Naive thymus-derived CD4-positive, alpha-beta T cell (primary cell): Measurements from ENCODE around the gene MPPED1. TPM values are rescaled to one million over a fixed set of nuclear protein-coding genes. Genes with fewer than 3 reads are reported as not detected.
A peak's percentile ranks its signal among the peaks of the same experiment; 100 is the strongest.

ENCODE experiments used
- ATAC-seq: fragments of 150-1000 bp; cut with Tn5 transposase; 2 replicates; pipeline ENCODE4 v1.10.0; 2021; ENCODE audit warnings: mild to moderate bottlenecking, moderate library complexity
- CTCF ChIA-PET: fragments of 350-600 bp; sonication (Branson Sonifier 250); formaldehyde crosslinking; loops from one replicate; lab custom pipeline; 2021; ENCODE audit warnings: antibody characterized with exemption; lab: Charles Lee
- POLR2A ChIA-PET: fragments of 350-600 bp; sonication (Branson Sonifier 250); formaldehyde crosslinking; loops from one replicate; lab custom pipeline; 2021; ENCODE audit warnings: antibody characterized with exemption, inconsistent platforms; lab: Charles Lee
- DNase-seq, 9 donors: peaks; one replicate each; pipeline versions ENCODE4 v3.0.0 to v3.0.0-alpha.2; 2020 to 2022; ENCODE audit warnings: mixed read lengths in 1 of 9
- H3K27ac ChIP-seq: one replicate; pipeline ENCODE4 v1.7.0; 2013; ENCODE audit warnings: mild to moderate bottlenecking, low read depth, low read length, moderate library complexity
- H3K27me3 ChIP-seq, 2 donors: one replicate each; pipeline ENCODE4 v1.7.0; 2013; ENCODE audit warnings: low read length in 2 of 2, mild to moderate bottlenecking in 2 of 2, moderate library complexity in 2 of 2; ENCODE audit not compliant: control insufficient read depth in 2 of 2, insufficient read depth in 2 of 2
- H3K36me3 ChIP-seq, 3 experiments: 1 replicate in 2 of 3; 2 replicates in 1 of 3; pipeline ENCODE4 v1.7.0; 2013; ENCODE audit warnings: low read length in 3 of 3, mild to moderate bottlenecking in 3 of 3, moderate library complexity in 1 of 3; ENCODE audit not compliant: insufficient read depth in 3 of 3, control insufficient read depth in 2 of 3
- H3K4me1 ChIP-seq, 2 donors: one replicate each; pipeline ENCODE4 v1.7.0; 2013; ENCODE audit warnings: low read length in 2 of 2, mild to moderate bottlenecking in 2 of 2, moderate library complexity in 1 of 2; ENCODE audit not compliant: control insufficient read depth in 2 of 2, insufficient read depth in 2 of 2
- H3K4me3 ChIP-seq: 2 replicates; pipeline ENCODE4 v1.7.0; 2013; ENCODE audit warnings: mild to moderate bottlenecking, low read length
- H3K9me3 ChIP-seq, 3 experiments: 1 replicate in 2 of 3; 2 replicates in 1 of 3; pipeline ENCODE4 v1.7.0; 2013; ENCODE audit warnings: low read length in 3 of 3; ENCODE audit not compliant: control insufficient read depth in 2 of 3
- H3K27ac Mint-ChIP-seq, 9 donors: one replicate each; pipeline ENCODE4 v1.8.0; 2020 to 2022; ENCODE audit warnings: mixed read lengths in 9 of 9, mild to moderate bottlenecking in 8 of 9, moderate library complexity in 5 of 9, inconsistent platforms in 2 of 9
- H3K27me3 Mint-ChIP-seq, 5 donors: one replicate each; pipeline ENCODE4 v1.8.0; 2021 to 2022; ENCODE audit warnings: mixed read lengths in 5 of 5, mild to moderate bottlenecking in 1 of 5
- H3K36me3 Mint-ChIP-seq, 5 donors: one replicate each; pipeline ENCODE4 v1.8.0; 2020 to 2022; ENCODE audit warnings: mixed read lengths in 5 of 5, mild to moderate bottlenecking in 3 of 5, inconsistent platforms in 1 of 5
- H3K4me1 Mint-ChIP-seq, 7 donors: one replicate each; pipeline ENCODE4 v1.8.0; 2020 to 2022; ENCODE audit warnings: mixed read lengths in 7 of 7, mild to moderate bottlenecking in 3 of 7, inconsistent platforms in 1 of 7
- H3K4me3 Mint-ChIP-seq, 10 donors: one replicate each; pipeline ENCODE4 v1.8.0; 2020 to 2022; ENCODE audit warnings: mild to moderate bottlenecking in 10 of 10, mixed read lengths in 10 of 10, moderate library complexity in 6 of 10, inconsistent platforms in 2 of 10
- H3K9me3 Mint-ChIP-seq, 11 donors: one replicate each; pipeline ENCODE4 v1.8.0; 2020 to 2022; ENCODE audit warnings: mixed read lengths in 11 of 11, mild to moderate bottlenecking in 4 of 11, inconsistent platforms in 1 of 11, moderate library complexity in 1 of 11
- intact Hi-C, 2 donors: fragments of 100-400 bp; cut with micrococcal nuclease; formaldehyde crosslinking; loops; one replicate each; pipeline ENCODE4 v1.15.1; 2023
- polyA plus RNA-seq, 2 donors: library from polyadenylated mRNA; unstranded; fragments of 300-500 nt; fragmentation: Illumina TruSeq; gene quantifications; one replicate each; pipeline ENCODE4 v1.2.3, GENCODE V29; 2021
- total RNA-seq, 6 experiments: library from RNA in 5 of 6; stranded (reverse) in 5 of 6; gene quantifications; 1 replicate in 5 of 6; 2 replicates in 1 of 6; pipeline ENCODE4 v1.2.3 and lab custom pipeline; 2021 to 2026

Gene MPPED1
- total and polyA plus RNA-seq, 7 experiments from 2014 or later = not detected

DNA sequence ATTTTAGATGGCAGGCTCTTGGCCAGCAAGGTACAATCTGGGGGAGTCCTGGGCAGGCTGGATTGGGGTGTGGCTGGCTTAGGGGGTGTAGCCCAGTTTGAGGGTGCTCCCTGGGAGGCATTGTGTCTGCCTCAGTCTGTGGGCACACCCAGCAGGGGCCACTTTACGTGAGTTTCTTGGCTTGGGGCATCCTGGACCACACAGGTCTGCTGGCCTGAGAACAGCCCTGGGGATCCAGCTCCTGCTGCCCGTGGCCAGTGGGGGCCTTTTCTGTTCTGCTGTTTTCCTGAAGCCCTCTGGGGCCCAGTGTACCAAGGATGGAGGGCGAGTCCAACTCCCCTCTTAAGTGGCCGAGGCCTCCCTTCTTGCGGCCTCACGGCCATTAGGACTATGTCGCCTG lies 71.9 kb downstream of the MPPED1 start:
- no peak overlapping the region for H3K4me3 Mint-ChIP-seq
- H3K4me3 ChIP-seq = no peak overlapping the region
- intact Hi-C loops = loop anchor here in 1 of 2 donors (5.0 kb wide), 1 partner anchor 96 kb away; no protein-coding TSS in a partner anchor
- no peak overlapping the region for H3K27ac ChIP-seq
- CTCF ChIA-PET = no interaction called here
- DNase-seq = no peak
- no peaks in the 10 kb centered on the region for H3K36me3 Mint-ChIP-seq
- no peak overlapping the region for H3K27ac Mint-ChIP-seq
- H3K4me1 Mint-ChIP-seq = peaks cover 3 to 23% (median 17%) of the 10 kb centered on the region in 7 donors
- no peak for ATAC-seq
- POLR2A ChIA-PET = no interaction called here
- H3K27me3 ChIP-seq = no peaks in the 10 kb centered on the region
- H3K27me3 Mint-ChIP-seq = peaks cover 0 to 4% (median 0%) of the 10 kb centered on the region in 5 donors
- no peaks in the 10 kb centered on the region for H3K36me3 ChIP-seq
- no peaks in the 10 kb centered on the region for H3K9me3 ChIP-seq
- H3K4me1 ChIP-seq = no peaks in the 10 kb centered on the region
- peaks cover 0 to 2% (median 0%) of the 10 kb centered on the region in 11 donors for H3K9me3 Mint-ChIP-seq

DNA sequence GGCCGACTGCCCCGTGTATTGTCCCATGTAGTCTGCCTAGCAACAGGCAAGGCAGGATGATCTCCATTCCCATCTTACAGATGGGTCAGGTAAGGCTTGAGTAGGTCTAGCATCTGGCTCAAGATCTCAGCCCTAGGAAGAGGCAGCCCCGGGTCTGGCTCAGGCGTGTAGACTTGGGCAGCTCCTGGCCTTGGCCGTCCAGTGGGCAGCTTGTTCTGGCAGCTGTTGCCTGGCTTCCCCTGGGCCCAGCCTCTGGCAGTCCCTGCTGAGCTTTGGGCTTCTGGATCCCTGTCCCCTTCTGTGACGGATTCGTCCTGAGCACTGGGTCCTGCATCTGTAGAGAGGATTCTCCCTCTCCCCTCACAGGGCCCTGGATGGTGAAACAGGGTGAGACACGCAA lies 72.4 kb downstream of the MPPED1 start:
- ChIA-PET CTCF (no interaction called here), POLR2A (no interaction called here)
- Mint-ChIP-seq H3K27me3 (peaks cover 0 to 4% (median 0%) of the 10 kb centered on the region in 5 donors), H3K9me3 (peaks cover 0 to 2% (median 0%) of the 10 kb centered on the region in 11 donors), H3K27ac (no peak overlapping the region), H3K4me3 (peak overlapping the region in 1 of 10 donors; percentile 51), H3K36me3 (no peaks in the 10 kb centered on the region), H3K4me1 (peaks cover 3 to 23% (median 17%) of the 10 kb centered on the region in 7 donors)
- no peak overlapping the region for H3K27ac ChIP-seq
- H3K36me3 ChIP-seq = no peaks in the 10 kb centered on the region
- H3K4me1 ChIP-seq = no peaks in the 10 kb centered on the region
- intact Hi-C loops = loop anchor here in 1 of 2 donors (5.0 kb wide), 1 partner anchor 97 kb away; no protein-coding TSS in a partner anchor
- DNase-seq (no peak), ATAC-seq (no peak)
- H3K4me3 ChIP-seq = no peak overlapping the region
- H3K9me3 ChIP-seq = no peaks in the 10 kb centered on the region
- no peaks in the 10 kb centered on the region for H3K27me3 ChIP-seq

DNA sequence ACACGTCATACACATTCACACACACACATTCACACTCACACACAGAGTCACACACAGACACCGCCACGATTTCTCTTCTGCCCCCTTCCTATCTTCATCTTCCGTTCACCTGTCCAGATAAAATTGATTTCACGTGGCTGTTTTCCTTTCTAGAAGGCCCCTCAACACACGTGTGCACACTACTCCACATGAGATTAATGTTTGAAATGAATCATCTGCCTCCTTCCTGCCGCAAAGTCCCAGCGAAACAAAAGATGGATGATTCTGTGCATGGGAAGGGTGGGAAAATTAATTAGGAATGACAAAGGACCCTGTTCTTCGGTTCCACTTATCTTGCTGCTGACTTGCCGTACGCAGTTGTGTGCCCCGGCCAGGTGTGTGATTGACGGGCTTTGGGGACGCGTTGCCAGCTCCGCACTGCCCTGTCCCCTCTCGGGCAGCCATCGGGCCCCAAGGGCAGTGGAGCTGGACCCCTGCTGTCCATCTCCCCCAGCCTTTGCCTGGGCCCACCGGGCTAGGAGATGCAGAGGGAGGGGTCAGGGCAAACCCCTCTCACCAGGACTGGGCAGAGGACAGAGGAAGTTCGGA lies 73.8 kb downstream of the MPPED1 start:
- ChIA-PET POLR2A (no interaction called here), CTCF (no interaction called here)
- ATAC-seq (no peak), DNase-seq (no peak)
- no peaks in the 10 kb centered on the region for H3K9me3 ChIP-seq
- intact Hi-C loops = no loop called here
- no peaks in the 10 kb centered on the region for H3K27me3 ChIP-seq
- H3K27me3 Mint-ChIP-seq = peaks cover 0 to 4% (median 0%) of the 10 kb centered on the region in 5 donors
- H3K4me1 Mint-ChIP-seq = peaks cover 3 to 14% (median 13%) of the 10 kb centered on the region in 7 donors
- H3K36me3 Mint-ChIP-seq = no peaks in the 10 kb centered on the region
- H3K4me1 ChIP-seq = no peaks in the 10 kb centered on the region
- H3K27ac ChIP-seq = no peak overlapping the region
- H3K4me3 ChIP-seq = no peak overlapping the region
- peaks cover 0 to 2% (median 0%) of the 10 kb centered on the region in 11 donors for H3K9me3 Mint-ChIP-seq
- H3K27ac Mint-ChIP-seq = no peak overlapping the region
- no peaks in the 10 kb centered on the region for H3K36me3 ChIP-seq
- H3K4me3 Mint-ChIP-seq = no peak overlapping the region

DNA sequence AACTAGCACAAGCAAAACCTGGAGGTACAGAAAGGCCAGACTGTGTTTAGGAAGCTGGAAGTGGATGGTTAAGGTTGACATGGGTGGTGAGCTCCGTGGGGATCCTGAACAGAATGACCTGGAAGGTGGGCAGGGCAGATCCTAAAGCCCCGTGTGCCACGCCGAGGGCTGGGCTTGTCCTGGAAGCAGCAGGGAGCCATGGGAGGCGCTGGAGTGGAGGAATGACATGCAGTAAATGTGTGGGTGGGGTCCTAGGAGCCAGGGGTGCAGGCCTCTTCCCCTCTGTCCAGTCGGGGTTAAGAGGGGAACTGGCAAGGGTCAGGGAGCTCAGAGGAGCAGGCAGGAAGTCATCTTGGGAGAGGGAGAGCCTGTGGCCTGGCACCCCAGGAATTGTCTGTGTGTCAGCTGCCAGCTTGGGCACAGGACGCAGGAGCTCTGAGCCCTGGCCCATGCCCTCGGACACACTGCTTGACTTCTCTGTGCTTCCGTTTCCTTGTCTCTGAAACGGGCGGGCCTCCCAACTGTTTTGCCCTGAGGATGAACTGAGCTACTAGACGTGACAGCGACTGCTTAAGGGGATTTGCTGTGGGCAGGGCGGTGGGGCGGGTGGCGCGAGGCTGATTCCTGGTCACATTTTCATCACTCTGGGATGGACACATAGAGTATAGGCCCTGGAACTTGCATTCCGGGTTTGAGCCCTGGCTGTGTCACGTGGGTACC lies 75.7 kb downstream of the MPPED1 start:
- POLR2A ChIA-PET = no interaction called here
- H3K27ac ChIP-seq = no peak overlapping the region

DNA sequence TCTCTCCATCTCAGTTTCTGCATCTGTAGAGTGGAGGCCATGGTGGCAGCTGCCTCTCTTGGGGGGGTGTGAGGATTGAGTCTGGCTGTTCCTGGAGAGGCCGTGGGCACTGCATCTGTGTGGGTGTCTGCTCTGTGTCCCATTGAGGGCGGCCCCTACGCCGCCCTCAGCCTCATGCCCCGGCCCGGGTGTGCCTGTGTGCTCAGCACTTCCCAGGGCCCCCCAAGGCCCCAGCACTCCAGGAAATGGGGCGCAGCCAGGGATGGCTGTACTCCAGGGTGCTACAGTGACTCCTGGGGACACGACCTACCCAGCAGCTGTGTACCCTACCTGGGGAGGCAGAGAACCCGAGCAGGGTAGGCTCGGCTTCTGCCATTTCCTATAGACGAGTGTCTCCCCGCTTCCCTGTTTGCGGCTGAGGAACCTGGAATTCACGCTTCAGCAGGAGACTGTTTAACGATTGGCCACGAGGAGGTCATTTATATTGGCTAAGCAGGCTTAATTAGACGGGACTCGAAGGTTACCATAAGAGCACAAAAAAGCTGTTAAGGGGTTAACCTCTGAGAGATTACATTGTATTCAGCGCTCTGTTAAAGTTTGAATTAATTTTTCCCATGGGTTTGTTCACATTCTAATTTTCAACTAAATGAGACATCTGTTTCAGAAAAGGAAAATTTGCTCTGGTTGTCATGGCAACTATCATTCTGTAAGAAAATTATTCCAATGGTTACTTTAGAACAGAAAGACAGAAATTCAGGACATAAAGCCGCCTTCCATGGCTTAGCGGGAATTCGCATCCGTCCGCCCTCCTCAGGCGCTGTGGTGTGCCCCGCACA lies 76.4 kb downstream of the MPPED1 start:
- peaks cover 0 to 9% (median 3%) of the 10 kb centered on the region in 11 donors for H3K9me3 Mint-ChIP-seq
- peaks cover 0 to 7% (median 3%) of the 10 kb centered on the region in 5 donors for H3K27me3 Mint-ChIP-seq
- no peaks in the 10 kb centered on the region for H3K27me3 ChIP-seq
- no peak for ATAC-seq
- H3K36me3 Mint-ChIP-seq = peaks cover 0 to 4% (median 0%) of the 10 kb centered on the region in 5 donors
- no peak overlapping the region for H3K27ac Mint-ChIP-seq
- no peak overlapping the region for H3K27ac ChIP-seq
- no peak for DNase-seq
- no peaks in the 10 kb centered on the region for H3K36me3 ChIP-seq
- no peaks in the 10 kb centered on the region for H3K4me1 Mint-ChIP-seq
- POLR2A ChIA-PET = no interaction called here
- H3K4me1 ChIP-seq = no peaks in the 10 kb centered on the region
- no peak overlapping the region for H3K4me3 Mint-ChIP-seq
- CTCF ChIA-PET = no interaction called here
- no peaks in the 10 kb centered on the region for H3K9me3 ChIP-seq
- H3K4me3 ChIP-seq = no peak overlapping the region
- intact Hi-C loops = no loop called here

More for the DNA sequence above, 75.7 kb downstream of the MPPED1 start:
- Histone ChIP-seq H3K4me3 (no peak overlapping the region), H3K4me1 (no peaks in the 10 kb centered on the region), H3K36me3 (no peaks in the 10 kb centered on the region), H3K9me3 (no peaks in the 10 kb centered on the region), H3K27me3 (no peaks in the 10 kb centered on the region)
- CTCF ChIA-PET = no interaction called here
- no peak for DNase-seq
- Mint-ChIP-seq H3K27ac (peak overlapping the region in 1 of 9 donors; percentile 17), H3K27me3 (peaks cover 0 to 4% (median 0%) of the 10 kb centered on the region in 5 donors), H3K36me3 (peaks cover 0 to 4% (median 0%) of the 10 kb centered on the region in 5 donors), H3K4me3 (no peak overlapping the region), H3K9me3 (peaks cover 0 to 9% (median 3%) of the 10 kb centered on the region in 11 donors), H3K4me1 (no peaks in the 10 kb centered on the region)
- ATAC-seq = no peak
- intact Hi-C loops = no loop called here

DNA sequence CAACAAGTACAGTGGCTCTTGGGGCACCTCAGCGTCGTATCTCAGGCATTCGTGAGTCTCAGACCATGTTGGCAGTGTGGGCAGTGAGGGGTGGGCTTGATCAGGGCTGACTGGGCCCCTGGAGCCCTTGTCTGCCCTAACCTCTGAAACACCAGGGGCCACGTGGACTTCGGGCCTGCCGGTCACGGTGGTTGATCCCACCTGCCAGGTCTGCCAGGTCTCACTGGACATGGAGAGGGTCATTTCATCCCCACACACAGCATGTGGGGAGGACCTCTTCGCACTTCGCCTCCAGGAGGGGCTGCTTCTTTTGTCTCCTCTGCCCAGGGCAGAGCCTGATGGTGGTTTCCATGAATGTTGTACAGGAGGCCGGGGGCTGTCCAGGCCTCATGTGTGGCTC lies 77.1 kb downstream of the MPPED1 start:
- H3K27me3 ChIP-seq = no peaks in the 10 kb centered on the region
- H3K4me1 Mint-ChIP-seq = no peaks in the 10 kb centered on the region
- POLR2A ChIA-PET = no interaction called here

More for the DNA sequence above, 77.1 kb downstream of the MPPED1 start:
- Histone ChIP-seq H3K27ac (no peak overlapping the region), H3K36me3 (no peaks in the 10 kb centered on the region), H3K4me3 (no peak overlapping the region), H3K9me3 (no peaks in the 10 kb centered on the region), H3K4me1 (no peaks in the 10 kb centered on the region)
- ATAC-seq = no peak
- Mint-ChIP-seq H3K36me3 (peaks cover 0 to 4% (median 0%) of the 10 kb centered on the region in 5 donors), H3K4me3 (no peak overlapping the region), H3K27me3 (peaks cover 0 to 7% (median 4%) of the 10 kb centered on the region in 5 donors), H3K9me3 (peaks cover 0 to 9% (median 3%) of the 10 kb centered on the region in 11 donors), H3K27ac (no peak overlapping the region)
- DNase-seq = no peak
- intact Hi-C loops = no loop called here
- CTCF ChIA-PET = no interaction called here
